H1 (cell line): Measurements from ENCODE around the gene FHL5. TPM values are rescaled to one million over a fixed set of nuclear protein-coding genes. Genes with fewer than 3 reads are reported as not detected.

Experiments
- CTCF ChIA-PET: fragments of 300-600 bp; sonication (Branson Sonifier 250); formaldehyde crosslinking; loops from one replicate; lab custom pipeline; 2021; ENCODE audit not compliant: partially characterized antibody; lab: Charles Lee
- POLR2A ChIA-PET: fragments of 300-600 bp; sonication (Branson Sonifier 250); formaldehyde crosslinking; loops from one replicate; lab custom pipeline; 2021; ENCODE audit warnings: inconsistent platforms; ENCODE audit not compliant: partially characterized antibody; lab: Charles Lee
- DNase-seq, 2 experiments: peaks; one replicate each; pipeline versions ENCODE4 v3.0.0 to v3.0.0-alpha.2; 2010 to 2022; ENCODE audit warnings: low spot score in 2 of 2, low read depth in 1 of 2, mixed read lengths in 1 of 2
- FAIRE-seq: peaks from 2 replicates; lab custom pipeline; 2011; peaks lifted over from hg19 to GRCh38; lab: Jason Lieb, UNC
- H2AFZ ChIP-seq: 2 replicates; pipeline ENCODE4 v1.8.1; 2012; ENCODE audit warnings: low read length, inconsistent platforms
- H2AK5ac ChIP-seq: 2 replicates; pipeline ENCODE4 v1.6.1; 2013; ENCODE audit warnings: low read depth, low read length
- H2BK120ac ChIP-seq: replicated peaks from 2 replicates; pipeline ENCODE3; 2013; ENCODE audit warnings: low read depth, low read length, inconsistent platforms
- H2BK12ac ChIP-seq: 2 replicates; pipeline ENCODE4 v1.6.1; 2013; ENCODE audit warnings: low read depth, low read length
- H2BK15ac ChIP-seq: 2 replicates; pipeline ENCODE4 v1.6.1; 2013; ENCODE audit warnings: low read length
- H2BK20ac ChIP-seq: 2 replicates; pipeline ENCODE4 v1.6.1; 2013; ENCODE audit warnings: low read length
- H2BK5ac ChIP-seq: 2 replicates; pipeline ENCODE4 v1.6.1; 2013; ENCODE audit warnings: low read depth, low read length
- H3K14ac ChIP-seq: 2 replicates; pipeline ENCODE4 v1.6.1; 2013; ENCODE audit warnings: inconsistent platforms; ENCODE audit not compliant: insufficient read length
- H3K18ac ChIP-seq: 2 replicates; pipeline ENCODE4 v1.6.1; 2013; ENCODE audit warnings: low read length; ENCODE audit errors: extremely low read depth
- H3K23ac ChIP-seq: 2 replicates; pipeline ENCODE4 v1.6.1; 2013; ENCODE audit warnings: inconsistent platforms; ENCODE audit not compliant: insufficient read length
- H3K23me2 ChIP-seq: 2 replicates; pipeline ENCODE4 v1.6.1; 2013; ENCODE audit warnings: low read depth, low read length
- H3K27ac ChIP-seq: 2 replicates; pipeline ENCODE4 v1.6.1; 2011; ENCODE audit warnings: low read depth, low read length, inconsistent platforms
- H3K27me3 ChIP-seq, 4 experiments: replicated peaks in 1 of 4; 1 replicate in 1 of 4; 2 replicates in 3 of 4; pipeline versions ENCODE4 v1.6.1 to v1.8.1; 2011 to 2013; ENCODE audit warnings: low read length in 3 of 4, mild to moderate bottlenecking in 3 of 4, inconsistent platforms in 2 of 4, mixed read lengths in 2 of 4, moderate library complexity in 1 of 4; ENCODE audit not compliant: control insufficient read depth in 3 of 4, insufficient read depth in 3 of 4; ENCODE audit errors: extremely low read depth in 1 of 4
- H3K36me3 ChIP-seq, 4 experiments: 2 replicates each; pipeline versions ENCODE4 v1.6.1 to v1.8.1; 2011 to 2013; ENCODE audit warnings: mild to moderate bottlenecking in 4 of 4, low read length in 3 of 4, moderate library complexity in 2 of 4, control low read depth in 1 of 4, inconsistent platforms in 1 of 4; ENCODE audit not compliant: insufficient read depth in 4 of 4, control insufficient read depth in 2 of 4
- H3K4ac ChIP-seq: replicated peaks from 2 replicates; pipeline ENCODE3; 2013; ENCODE audit warnings: low read length, low read depth, mixed read lengths, inconsistent platforms; ENCODE audit not compliant: insufficient read length
- H3K4me1 ChIP-seq, 4 experiments: replicated peaks in 1 of 4; 1 replicate in 1 of 4; 2 replicates in 3 of 4; pipeline versions ENCODE4 v1.6.1 to v1.8.1; 2011 to 2013; ENCODE audit warnings: low read length in 3 of 4, inconsistent platforms in 2 of 4, mixed read lengths in 1 of 4; ENCODE audit not compliant: insufficient read depth in 4 of 4, control insufficient read depth in 3 of 4
- H3K4me2 ChIP-seq, 2 experiments: 2 replicates each; pipeline versions ENCODE4 v1.6.1 to v1.8.1; 2011 to 2013; ENCODE audit warnings: low read depth in 2 of 2, low read length in 2 of 2, control low read depth in 1 of 2, inconsistent platforms in 1 of 2, mild to moderate bottlenecking in 1 of 2; ENCODE audit not compliant: insufficient read depth in 1 of 2
- H3K4me3 ChIP-seq, 4 experiments: fragments of 200-600, 300-600 bp in 1 of 4; sonication (generic), shearing (Covaris generic), sonication (Bioruptor Twin) in 1 of 4; 2 replicates each; pipeline versions ENCODE4 v1.5.1 to v1.8.1; 2011 to 2016; ENCODE audit warnings: low read length in 4 of 4, low read depth in 3 of 4, control low read depth in 2 of 4, inconsistent platforms in 2 of 4, mild to moderate bottlenecking in 2 of 4, mixed read lengths in 1 of 4, moderate library complexity in 1 of 4; ENCODE audit not compliant: insufficient read depth in 2 of 4; ENCODE audit errors: extremely low read depth in 1 of 4
- H3K56ac ChIP-seq: replicated peaks from 2 replicates; pipeline ENCODE3; 2013; ENCODE audit warnings: low read depth, mild to moderate bottlenecking, mixed read lengths, low read length, inconsistent platforms; ENCODE audit not compliant: insufficient read length
- H3K79me1 ChIP-seq: 2 replicates; pipeline ENCODE4 v1.6.1; 2013; ENCODE audit warnings: low read depth, low read length, control low read depth
- H3K79me2 ChIP-seq, 2 experiments: 2 replicates each; pipeline versions ENCODE4 v1.6.1 to v1.8.1; 2012 to 2013; ENCODE audit warnings: low read length in 2 of 2, mild to moderate bottlenecking in 2 of 2, inconsistent platforms in 1 of 2; ENCODE audit not compliant: insufficient read depth in 2 of 2, control insufficient read depth in 1 of 2
- H3K9ac ChIP-seq, 4 experiments: replicated peaks in 1 of 4; 1 replicate in 1 of 4; 2 replicates in 3 of 4; pipeline versions ENCODE4 v1.6.1 to v1.8.1; 2011 to 2013; ENCODE audit warnings: low read depth in 3 of 4, low read length in 3 of 4, control low read depth in 2 of 4, mild to moderate bottlenecking in 2 of 4, moderate library complexity in 2 of 4, inconsistent platforms in 1 of 4; ENCODE audit errors: extremely low read depth in 1 of 4
- H3K9me3 ChIP-seq, 2 experiments: 2 replicates each; pipeline versions ENCODE4 v1.6.1 to v1.8.1; 2012 to 2013; ENCODE audit warnings: mild to moderate bottlenecking in 2 of 2, moderate library complexity in 2 of 2, control low read depth in 1 of 2, inconsistent platforms in 1 of 2, low read depth in 1 of 2, low read length in 1 of 2, mixed read lengths in 1 of 2; ENCODE audit not compliant: insufficient read depth in 2 of 2
- H4K20me1 ChIP-seq, 2 experiments: replicated peaks in 1 of 2; 2 replicates each; pipeline versions ENCODE3 to v1.8.1; 2011 to 2013; ENCODE audit warnings: inconsistent platforms in 2 of 2, low read length in 2 of 2, mild to moderate bottlenecking in 1 of 2; ENCODE audit not compliant: insufficient read depth in 2 of 2, control insufficient read depth in 1 of 2
- H4K5ac ChIP-seq: 2 replicates; pipeline ENCODE4 v1.6.1; 2013; ENCODE audit warnings: low read length, low read depth, mixed read lengths, inconsistent platforms; ENCODE audit not compliant: insufficient read length
- H4K8ac ChIP-seq: 2 replicates; pipeline ENCODE4 v1.8.0; 2013; ENCODE audit warnings: mild to moderate bottlenecking, moderate library complexity, low read length, inconsistent platforms; ENCODE audit not compliant: insufficient read depth; ENCODE audit errors: extremely low read depth
- H4K91ac ChIP-seq: replicated peaks from 2 replicates; pipeline ENCODE3; 2013; ENCODE audit warnings: low read length, mixed read lengths, inconsistent platforms; ENCODE audit not compliant: insufficient read length
- BACH1 ChIP-seq: IDR thresholded peaks from 2 replicates; pipeline ENCODE4 v1.6.1; 2012; ENCODE audit warnings: low read length, improper control_type of control experiment
- CEBPB ChIP-seq: IDR thresholded peaks from 2 replicates; pipeline ENCODE4 v1.6.1; 2012; ENCODE audit warnings: low read depth, low read length
- CHD1 ChIP-seq: IDR thresholded peaks from 2 replicates; pipeline ENCODE4 v1.6.1; 2012; ENCODE audit warnings: low read depth, low read length, improper control_type of control experiment
- CHD2 ChIP-seq: IDR thresholded peaks from 2 replicates; pipeline ENCODE4 v1.6.1; 2012; ENCODE audit warnings: low read length, improper control_type of control experiment
- E2F6 ChIP-seq: IDR thresholded peaks from 2 replicates; pipeline ENCODE4 v1.6.1; 2012; ENCODE audit warnings: inconsistent platforms
- EGR1 ChIP-seq: IDR thresholded peaks from 2 replicates; pipeline ENCODE4 v1.6.1; 2011; ENCODE audit warnings: low read depth, low read length, borderline replicate concordance
- NANOG ChIP-seq: IDR thresholded peaks from 2 replicates; pipeline ENCODE4 v1.6.1; 2011; ENCODE audit warnings: low read length, low read depth, mild to moderate bottlenecking, inconsistent platforms; ENCODE audit not compliant: insufficient read depth, poor library complexity, severe bottlenecking
- RAD21 ChIP-seq, 2 experiments: IDR thresholded peaks in 1 of 2; conservative IDR thresholded peaks in 1 of 2; 2 replicates each; pipeline ENCODE4 v1.6.1; 2011; ENCODE audit warnings: low read depth in 2 of 2, low read length in 2 of 2, improper control_type of control experiment in 1 of 2, inconsistent platforms in 1 of 2, mild to moderate bottlenecking in 1 of 2, moderate library complexity in 1 of 2
- SP1 ChIP-seq: IDR thresholded peaks from 2 replicates; pipeline ENCODE4 v1.6.1; 2011; ENCODE audit warnings: low read depth, low read length
- SRF ChIP-seq: IDR thresholded peaks from 2 replicates; pipeline ENCODE4 v1.6.1; 2011; ENCODE audit warnings: mild to moderate bottlenecking, low read depth, low read length, moderate library complexity
- TAF7 ChIP-seq: optimal IDR thresholded peaks from 2 replicates; pipeline ENCODE3; 2011; ENCODE audit warnings: low read depth, mild to moderate bottlenecking, inconsistent platforms, low read length, moderate library complexity, borderline replicate concordance
- WGBS, 2 experiments: shearing (Covaris generic) in 1 of 2; methylation state at CpG; one replicate each; pipeline versions ENCODE4 v1.1.6 to v1.1.7; 2013 to 2015; ENCODE audit warnings: low lambda C conversion rate in 2 of 2, mixed read lengths in 2 of 2, inconsistent platforms in 1 of 2, low coverage in 1 of 2, missing lambda C conversion rate in 1 of 2; ENCODE audit not compliant: insufficient replicate concordance in 2 of 2, insufficient coverage in 1 of 2, insufficient read length in 1 of 2; ENCODE audit errors: extremely low coverage in 1 of 2, missing lambda C conversion rate in 1 of 2; 5-methylcytosine and 5-hydroxymethylcytosine counted together
- polyA plus RNA-seq, 7 experiments: library from polyadenylated mRNA; depleted of rRNA in 3 of 7; stranded (reverse) in 5 of 7; unstranded in 2 of 7; fragments of >200 nt in 5 of 7; fragments of 200-250 nt in 2 of 7; gene quantifications; 1 replicate in 5 of 7; 2 replicates in 1 of 7; 4 replicates in 1 of 7; pipeline versions ENCODE4 v1.2.1 to v1.2.3, GENCODE V29; 2011 to 2013; ENCODE audit warnings: missing spikeins in 2 of 7, mixed read lengths in 2 of 7
- total RNA-seq: library from RNA; stranded (reverse); fragmentation: NEBNext Ultra II Directional; extraction: Animal tissue kit (Norgen Biotek cat#: 25700); gene quantifications from 2 replicates; pipeline ENCODE4 v1.2.1, GENCODE V29; 2021
- TF ChIP-seq, protein P1 (sequence below), 3 experiments: IDR thresholded peaks; 1 replicate in 2 of 3; 2 replicates in 1 of 3; pipeline versions ENCODE4 v1.5.1 to v1.6.1; 2011; ENCODE audit warnings: low read length in 3 of 3, mild to moderate bottlenecking in 3 of 3, inconsistent platforms in 2 of 3, low read depth in 1 of 3, moderate library complexity in 1 of 3; ENCODE audit not compliant: insufficient read depth in 1 of 3; ENCODE audit errors: control extremely low read depth in 1 of 3

Gene FHL5
- total and polyA plus RNA-seq, 2 of the 8 experiments (the other 6 are each of a cell fraction or from before 2014, with no cell fraction given): not detected

- no peak overlapping the region for H3K4me3 ChIP-seq
- no peak overlapping the region for H2AK5ac ChIP-seq
- H3K23ac ChIP-seq: no peak overlapping the region
- no peak overlapping the region for H3K18ac ChIP-seq
- no peaks in the 10 kb centered on the region for H3K23me2 ChIP-seq
- POLR2A ChIA-PET: no interaction called here
- peaks cover 0 to 1% of the 10 kb centered on the region in 2 experiments for H4K20me1 ChIP-seq
- CTCF ChIA-PET: no interaction called here
- peaks cover 0 to 21% (median 2%) of the 10 kb centered on the region in 4 experiments; a peak in 3 of 8 replicates for H3K36me3 ChIP-seq
- H2BK12ac ChIP-seq: no peak overlapping the region
- no peak overlapping the region for H3K4me2 ChIP-seq
- H2AFZ ChIP-seq: no peak overlapping the region
- DNase-seq (no peak), FAIRE-seq (no peak)
- no peaks in the 10 kb centered on the region for H3K79me1 ChIP-seq
- no peak overlapping the region for H4K91ac ChIP-seq
- H3K27me3 ChIP-seq: no peaks in the 10 kb centered on the region
- no peak overlapping the region for H3K4ac ChIP-seq
- no peak overlapping the region for H2BK120ac ChIP-seq
- H4K8ac ChIP-seq: no peak overlapping the region
- no peaks in the 10 kb centered on the region for H3K9me3 ChIP-seq
- no peak overlapping the region for H3K27ac ChIP-seq
- no peak overlapping the region for H3K14ac ChIP-seq
- no peaks in the 10 kb centered on the region for H3K4me1 ChIP-seq
- no peak overlapping the region for H3K9ac ChIP-seq
- no peak overlapping the region for H3K56ac ChIP-seq
- no peak overlapping the region for H2BK5ac ChIP-seq
- no peak overlapping the region for H2BK20ac ChIP-seq
- no peaks in the 10 kb centered on the region for H3K79me2 ChIP-seq
- H2BK15ac ChIP-seq: no peak overlapping the region
- no peak overlapping the region for H4K5ac ChIP-seq
- 88% methylated on average over 5 of the region's 5 CpGs; no CpG with 5 or more reads in 1 of the 2 experiments for WGBS, 2 experiments
- TF ChIP-seq, protein P1, sequence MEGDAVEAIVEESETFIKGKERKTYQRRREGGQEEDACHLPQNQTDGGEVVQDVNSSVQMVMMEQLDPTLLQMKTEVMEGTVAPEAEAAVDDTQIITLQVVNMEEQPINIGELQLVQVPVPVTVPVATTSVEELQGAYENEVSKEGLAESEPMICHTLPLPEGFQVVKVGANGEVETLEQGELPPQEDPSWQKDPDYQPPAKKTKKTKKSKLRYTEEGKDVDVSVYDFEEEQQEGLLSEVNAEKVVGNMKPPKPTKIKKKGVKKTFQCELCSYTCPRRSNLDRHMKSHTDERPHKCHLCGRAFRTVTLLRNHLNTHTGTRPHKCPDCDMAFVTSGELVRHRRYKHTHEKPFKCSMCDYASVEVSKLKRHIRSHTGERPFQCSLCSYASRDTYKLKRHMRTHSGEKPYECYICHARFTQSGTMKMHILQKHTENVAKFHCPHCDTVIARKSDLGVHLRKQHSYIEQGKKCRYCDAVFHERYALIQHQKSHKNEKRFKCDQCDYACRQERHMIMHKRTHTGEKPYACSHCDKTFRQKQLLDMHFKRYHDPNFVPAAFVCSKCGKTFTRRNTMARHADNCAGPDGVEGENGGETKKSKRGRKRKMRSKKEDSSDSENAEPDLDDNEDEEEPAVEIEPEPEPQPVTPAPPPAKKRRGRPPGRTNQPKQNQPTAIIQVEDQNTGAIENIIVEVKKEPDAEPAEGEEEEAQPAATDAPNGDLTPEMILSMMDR (IDR thresholded peaks at IDR 0.05; ENCODE audit: control extremely low read depth in 1 of 3, insufficient read depth in 1 of 3, low read depth in 1 of 3, low read length in 3 of 3): no peak
- TF ChIP-seq E2F6: no peak
- no peak for TF ChIP-seq NANOG
- TF ChIP-seq RAD21 (IDR thresholded peaks at IDR 0.05 in 1 of 2, conservative IDR thresholded peaks at IDR 0.05 in 1 of 2; ENCODE audit: low read depth in 2 of 2, low read length in 2 of 2): no peak
- TF ChIP-seq CHD2: no peak
- TF ChIP-seq CEBPB: no peak
- no peak for TF ChIP-seq SRF
- no peak for TF ChIP-seq EGR1
- TF ChIP-seq SP1: no peak
- no peak for TF ChIP-seq TAF7
- no peak for TF ChIP-seq BACH1
- TF ChIP-seq CHD1: no peak
Measured at GRCh38 chr6:96537726-96538125, 25.2 kb upstream of the FHL5 start.
